Body of pancreas (tissue), 4 donors: ENCODE results near the gene BICD1. TPM values are rescaled to one million over a fixed set of nuclear protein-coding genes. Genes with fewer than 3 reads are reported as not detected.

ENCODE experiments used
- ATAC-seq: fragments of 150-250 bp; one replicate; pipeline ENCODE4 v1.9.1; 2016
- DNase-seq, 4 donors: peaks; one replicate each; pipeline ENCODE4 v3.0.0-alpha.2; 2019
- H3K27ac ChIP-seq, 4 donors: fragments of 200-600 bp; sonication (generic); 1 replicate in 3 of 4; 2 replicates in 1 of 4; pipeline versions ENCODE4 v1.5.1 to v1.6.1; 2016 to 2019; ENCODE audit warnings: mild to moderate bottlenecking in 1 of 4, mixed read lengths in 1 of 4, moderate library complexity in 1 of 4
- H3K27me3 ChIP-seq, 2 donors: fragments of 200-600 bp; sonication (generic); one replicate each; pipeline ENCODE4 v1.6.0; 2016; ENCODE audit warnings: mild to moderate bottlenecking in 1 of 2
- H3K36me3 ChIP-seq, 2 donors: fragments of 200-600 bp; sonication (generic); replicated peaks in 1 of 2; 2 replicates each; pipeline ENCODE4 v1.5.1; 2016; ENCODE audit warnings: low read depth in 2 of 2; ENCODE audit not compliant: insufficient read depth in 1 of 2
- H3K4me1 ChIP-seq: fragments of 200-600 bp; sonication (generic); one replicate; pipeline ENCODE4 v1.6.0; 2016
- H3K4me3 ChIP-seq, 2 donors: fragments of 200-600 bp; sonication (generic); 1 replicate in 1 of 2; 2 replicates in 1 of 2; pipeline ENCODE4 v1.5.1; 2016 to 2019
- H3K9me3 ChIP-seq, 3 donors: fragments of 200-600 bp; sonication (generic); 1 replicate in 2 of 3; 2 replicates in 1 of 3; pipeline ENCODE4 v1.5.1; 2016
- CTCF ChIP-seq, 7 experiments: fragments of 450-650 bp in 4 of 7; fragments of 200-600 bp in 3 of 7; sonication (generic) in 3 of 7; IDR thresholded peaks; one replicate each; pipeline ENCODE4 v1.5.1; 2016 to 2019; ENCODE audit warnings: antibody characterized with exemption in 7 of 7
- POLR2A ChIP-seq, 3 donors: fragments of 450-650 bp; IDR thresholded peaks; one replicate each; pipeline ENCODE4 v1.6.1; 2016; ENCODE audit warnings: antibody characterized with exemption in 3 of 3, mild to moderate bottlenecking in 2 of 3
- WGBS, 2 donors: methylation state at CpG; one replicate each; pipeline ENCODE4 v1.1.5; 2017; 5-methylcytosine and 5-hydroxymethylcytosine counted together
- intact Hi-C: fragments of 100-400 bp; cut with DNase I; formaldehyde crosslinking; loops from one replicate; pipeline ENCODE4 v1.15.1; 2023
- total RNA-seq, 2 donors: library from RNA; depleted of rRNA; stranded (reverse); fragments of >200 nt; gene quantifications; one replicate each; pipeline ENCODE4 v1.1.0, GENCODE V29; 2016

Gene BICD1
- total RNA-seq, 2 donors from 2014 or later: 3.0 to 6.2 TPM

- H3K27me3 ChIP-seq: no peaks in the 10 kb centered on the region
- TF ChIP-seq CTCF (IDR thresholded peaks at IDR 0.05) (no peak), POLR2A (IDR thresholded peaks at IDR 0.05) (no peak)
- no peaks in the 10 kb centered on the region for H3K4me1 ChIP-seq
- 85% methylated on average over 13 of the region's 13 CpGs for WGBS, 2 donors
- H3K9me3 ChIP-seq: peaks cover 0 to 5% (median 0%) of the 10 kb centered on the region in 3 donors
- no peak overlapping the region for H3K4me3 ChIP-seq
- no peak for ATAC-seq
- no peak for DNase-seq
- intact Hi-C loops: no loop called here
- no peak overlapping the region for H3K27ac ChIP-seq
- no peaks in the 10 kb centered on the region for H3K36me3 ChIP-seq
Observed at GRCh38 chr12:32252199-32253073, 145.8 kb downstream of the BICD1 start.

- no peak for ATAC-seq
- peaks cover 0 to 3% (median 0%) of the 10 kb centered on the region in 3 donors for H3K9me3 ChIP-seq
Observed at GRCh38 chr12:32253154-32253790, 146.6 kb downstream of the BICD1 start.

GRCh38 chr12:32254260-32254956 lies 147.8 kb downstream of the BICD1 start:
- no peak for ATAC-seq
- WGBS, 2 donors: 85 to 87% methylated on average over 6 of the region's 6 CpGs
- TF ChIP-seq CTCF (IDR thresholded peaks at IDR 0.05) (no peak), POLR2A (IDR thresholded peaks at IDR 0.05) (no peak)

More at GRCh38 chr12:32253154-32253790, 146.6 kb downstream of the BICD1 start:
- TF ChIP-seq POLR2A (IDR thresholded peaks at IDR 0.05): no peak
- no peak for TF ChIP-seq CTCF (IDR thresholded peaks at IDR 0.05)
- intact Hi-C loops: no loop called here
- Histone ChIP-seq H3K27ac (no peak overlapping the region), H3K4me1 (no peaks in the 10 kb centered on the region), H3K36me3 (no peaks in the 10 kb centered on the region), H3K27me3 (no peaks in the 10 kb centered on the region), H3K4me3 (no peak overlapping the region)
- DNase-seq: no peak
- 73 to 85% methylated on average over 3 of the region's 3 CpGs for WGBS, 2 donors

GRCh38 chr12:32255588-32255987 lies 148.9 kb downstream of the BICD1 start:
- no peak overlapping the region for H3K27ac ChIP-seq
- H3K4me3 ChIP-seq: no peak overlapping the region
- DNase-seq (no peak), ATAC-seq (no peak)
- H3K27me3 ChIP-seq: no peaks in the 10 kb centered on the region
- intact Hi-C loops: no loop called here
- no peaks in the 10 kb centered on the region for H3K36me3 ChIP-seq
- no peaks in the 10 kb centered on the region for H3K9me3 ChIP-seq
- WGBS, 2 donors: 93 to 97% methylated on average over 4 of the region's 4 CpGs
- TF ChIP-seq POLR2A (IDR thresholded peaks at IDR 0.05): no peak
- no peak for TF ChIP-seq CTCF (IDR thresholded peaks at IDR 0.05)
- no peaks in the 10 kb centered on the region for H3K4me1 ChIP-seq

More at GRCh38 chr12:32254260-32254956, 147.8 kb downstream of the BICD1 start:
- no peak for DNase-seq
- Histone ChIP-seq H3K9me3 (no peaks in the 10 kb centered on the region), H3K27me3 (no peaks in the 10 kb centered on the region), H3K27ac (no peak overlapping the region), H3K4me1 (no peaks in the 10 kb centered on the region), H3K4me3 (no peak overlapping the region), H3K36me3 (no peaks in the 10 kb centered on the region)
- intact Hi-C loops: no loop called here
